HepG2 (cell line): ENCODE data around the gene TLCD3B. TPM values are rescaled to one million over a fixed set of nuclear protein-coding genes. Genes with fewer than 3 reads are reported as not detected.
A peak's percentile ranks its signal among the peaks of the same experiment; 100 is the strongest.

Experiments
- ATF3 ChIP-seq: sonication (generic); formaldehyde crosslinking; IDR thresholded peaks from 2 replicates; pipeline ENCODE4 v1.4.0; 2020; ENCODE audit warnings: missing genetic modification reagents
- BATF2 ChIP-seq: sonication (generic); formaldehyde crosslinking; IDR thresholded peaks from 2 replicates; pipeline ENCODE4 v1.8.0; 2022; ENCODE audit warnings: mild to moderate bottlenecking, missing genetic modification reagents, moderate library complexity
- BCL3 ChIP-seq: sonication (generic); formaldehyde crosslinking; IDR thresholded peaks from 2 replicates; pipeline ENCODE4 v1.5.1; 2020; ENCODE audit warnings: mild to moderate bottlenecking, missing genetic modification reagents, moderate library complexity
- ELK4 ChIP-seq: sonication (generic); formaldehyde crosslinking; IDR thresholded peaks from 2 replicates; pipeline ENCODE4 v1.9.0; 2021; ENCODE audit warnings: missing genetic modification reagents, borderline replicate concordance
- MED1 ChIP-seq: sonication (generic); formaldehyde crosslinking; IDR thresholded peaks from 2 replicates; pipeline ENCODE4 v1.4.0; 2020; ENCODE audit warnings: missing genetic modification reagents
- MXD3 ChIP-seq: IDR thresholded peaks from 2 replicates; pipeline ENCODE4 v1.6.1; 2016; ENCODE audit warnings: mild to moderate bottlenecking, missing biosample characterization, missing genetic modification reagents
- MXD4 ChIP-seq: IDR thresholded peaks from 2 replicates; pipeline ENCODE4 v1.6.1; 2016; ENCODE audit warnings: mild to moderate bottlenecking, missing biosample characterization, missing genetic modification reagents
- NCOA2 ChIP-seq: sonication (generic); formaldehyde crosslinking; IDR thresholded peaks from 2 replicates; pipeline ENCODE4 v1.8.0; 2022; ENCODE audit warnings: inconsistent platforms
- NR3C1 ChIP-seq: sonication (generic); formaldehyde crosslinking; IDR thresholded peaks from 2 replicates; pipeline ENCODE4 v1.4.0; 2020; ENCODE audit warnings: missing genetic modification reagents
- PATZ1 ChIP-seq: sonication (generic); formaldehyde crosslinking; IDR thresholded peaks from 2 replicates; pipeline ENCODE4 v1.4.0; 2020; ENCODE audit warnings: missing genetic modification reagents
- RBAK ChIP-seq: sonication (generic); formaldehyde crosslinking; IDR thresholded peaks from 2 replicates; pipeline ENCODE4 v1.5.1; 2020; ENCODE audit warnings: mild to moderate bottlenecking, missing genetic modification reagents
- ZFP41 ChIP-seq: sonication (generic); formaldehyde crosslinking; IDR thresholded peaks from 2 replicates; pipeline ENCODE4 v1.4.0; 2020; ENCODE audit warnings: mild to moderate bottlenecking, missing genetic modification reagents, borderline replicate concordance
- ZNF251 ChIP-seq: sonication (generic); formaldehyde crosslinking; IDR thresholded peaks from 2 replicates; pipeline ENCODE4 v1.9.0; 2021; ENCODE audit warnings: mild to moderate bottlenecking, missing genetic modification reagents
- ZNF431 ChIP-seq: sonication (generic); formaldehyde crosslinking; IDR thresholded peaks from 2 replicates; pipeline ENCODE4 v1.9.0; 2022; ENCODE audit warnings: missing genetic modification reagents, low read depth, mild to moderate bottlenecking, borderline replicate concordance
- ZNF556 ChIP-seq: sonication (generic); formaldehyde crosslinking; IDR thresholded peaks from 2 replicates; pipeline ENCODE4 v1.4.0; 2020; ENCODE audit warnings: mild to moderate bottlenecking, missing genetic modification reagents, borderline replicate concordance
- ZNF768 ChIP-seq: sonication (generic); formaldehyde crosslinking; IDR thresholded peaks from 2 replicates; pipeline ENCODE4 v1.4.0; 2020; ENCODE audit warnings: missing genetic modification reagents
- ZNF776 ChIP-seq: sonication (generic); formaldehyde crosslinking; IDR thresholded peaks from 2 replicates; pipeline ENCODE4 v1.4.0; 2020; ENCODE audit warnings: mild to moderate bottlenecking, missing genetic modification reagents
- ZNF792 ChIP-seq: IDR thresholded peaks from 2 replicates; pipeline ENCODE4 v1.6.1; 2016
- ZNF883 ChIP-seq: sonication (generic); formaldehyde crosslinking; IDR thresholded peaks from 2 replicates; pipeline ENCODE4 v1.5.1; 2020; ENCODE audit warnings: mild to moderate bottlenecking, missing genetic modification reagents; ENCODE audit errors: not compliant biosample characterization
- polyA plus RNA-seq, 8 experiments: library from polyadenylated mRNA; depleted of rRNA in 3 of 8; stranded (reverse) in 7 of 8; unstranded in 1 of 8; fragments of >200 nt; fragmentation: Illumina TruSeq in 4 of 8; extraction: Trizol in 4 of 8; gene quantifications; 2 replicates each; pipeline versions ENCODE4 v1.2.1 to v1.2.3, GENCODE V29; 2011 to 2016; ENCODE audit warnings: low read depth in 4 of 8, missing spikeins in 1 of 8, mixed read lengths in 1 of 8; ENCODE audit not compliant: insufficient read depth in 1 of 8
- total RNA-seq, 5 experiments: library from RNA; depleted of rRNA; stranded (reverse); fragments of >200 nt; fragmentation: Illumina TruSeq; extraction: Trizol; gene quantifications; 2 replicates each; pipeline ENCODE4 v1.2.3, GENCODE V29; 2016; ENCODE audit warnings: low read depth in 1 of 5

The TLCD3B gene
- total and polyA plus RNA-seq, 2 of the 13 experiments (the other 11 are each of a cell fraction or from before 2014, with no cell fraction given), result not detected

GRCh38 chr16:30063278-30063892, 32.3 kb upstream of the TLCD3B start (continued):
- TF ChIP-seq ELK4 (CRISPR knock-in tag) (0 out of 2 replicates have a peak, but pooled peaks have one; percentile 64), MED1 (CRISPR knock-in tag) (0 out of 2 replicates have a peak, but pooled peaks have one; percentile 1), MXD3 (CRISPR knock-in tag) (no peak; the same call in 1 of the 2 replicates), ZNF883 (CRISPR knock-in tag) (peak; percentile 76), RBAK (peak; percentile 33; the same call in 1 of the 2 replicates), PATZ1 (CRISPR knock-in tag) (no peak), ZFP41 (CRISPR knock-in tag) (peak; percentile 20; the same call in 1 of the 2 replicates), ZNF768 (CRISPR knock-in tag) (peak; percentile 73; the same call in 1 of the 2 replicates), ATF3 (CRISPR knock-in tag) (no peak), BATF2 (CRISPR knock-in tag) (0 out of 2 replicates have a peak, but pooled peaks have one; percentile 68), ZNF431 (0 out of 2 replicates have a peak, but pooled peaks have one; percentile 12), ZNF556 (no peak), MXD4 (CRISPR knock-in tag) (peak; percentile 73; the same call in 1 of the 2 replicates), ZNF251 (CRISPR knock-in tag) (peak; percentile 58; the same call in 1 of the 2 replicates), BCL3 (CRISPR knock-in tag) (peak; percentile 52; the same call in 1 of the 2 replicates), NR3C1 (CRISPR knock-in tag) (no peak), ZNF792 (0 out of 2 replicates have a peak, but pooled peaks have one; percentile 70), NCOA2 (0 out of 2 replicates have a peak, but pooled peaks have one; percentile 9), ZNF776 (CRISPR knock-in tag) (no peak)
